Left hindlimb (tissue), 1 donor: Measurements from ENCODE around the gene ILKAP.
A peak's percentile ranks its signal among the peaks of the same experiment; 100 is the strongest.

ENCODE experiments used
- DNase-seq: peaks from one replicate; pipeline ENCODE4 v3.0.0-alpha.2; 2018

The ILKAP gene

GRCh38 chr2:238237431-238238135 lies 34.1 kb upstream of the ILKAP start:
- DNase-seq: no peak

GRCh38 chr2:238236571-238236970 lies 33.1 kb upstream of the ILKAP start:
- DNase-seq: no peak

DNA sequence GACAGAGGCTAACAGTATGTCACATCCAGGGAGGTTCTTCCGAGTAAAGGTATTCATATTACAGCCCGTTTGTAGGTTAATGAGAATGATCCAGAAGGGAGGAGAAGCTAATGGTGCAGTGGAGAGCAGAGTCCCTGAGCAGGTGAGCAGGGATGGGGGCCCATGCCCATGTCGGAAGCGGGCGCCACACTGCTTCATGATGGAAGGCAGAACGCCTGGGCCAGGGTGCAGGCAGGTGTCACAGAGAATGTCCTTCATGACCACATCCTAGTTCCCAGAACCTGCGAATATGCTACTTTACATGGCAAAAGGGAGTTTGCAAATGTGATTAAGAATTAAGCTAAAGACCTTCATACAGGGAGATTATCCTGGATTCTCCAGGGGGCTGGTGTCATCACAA lies 32.4 kb upstream of the ILKAP start:
- no peak for DNase-seq

GRCh38 chr2:238235331-238235732 lies 31.8 kb upstream of the ILKAP start:
- DNase-seq: no peak

- no peak for DNase-seq
Measured at GRCh38 chr2:238233625-238234024, 30.1 kb upstream of the ILKAP start.

- no peak for DNase-seq
Measured at GRCh38 chr2:238231809-238232208, 28.3 kb upstream of the ILKAP start.

DNA sequence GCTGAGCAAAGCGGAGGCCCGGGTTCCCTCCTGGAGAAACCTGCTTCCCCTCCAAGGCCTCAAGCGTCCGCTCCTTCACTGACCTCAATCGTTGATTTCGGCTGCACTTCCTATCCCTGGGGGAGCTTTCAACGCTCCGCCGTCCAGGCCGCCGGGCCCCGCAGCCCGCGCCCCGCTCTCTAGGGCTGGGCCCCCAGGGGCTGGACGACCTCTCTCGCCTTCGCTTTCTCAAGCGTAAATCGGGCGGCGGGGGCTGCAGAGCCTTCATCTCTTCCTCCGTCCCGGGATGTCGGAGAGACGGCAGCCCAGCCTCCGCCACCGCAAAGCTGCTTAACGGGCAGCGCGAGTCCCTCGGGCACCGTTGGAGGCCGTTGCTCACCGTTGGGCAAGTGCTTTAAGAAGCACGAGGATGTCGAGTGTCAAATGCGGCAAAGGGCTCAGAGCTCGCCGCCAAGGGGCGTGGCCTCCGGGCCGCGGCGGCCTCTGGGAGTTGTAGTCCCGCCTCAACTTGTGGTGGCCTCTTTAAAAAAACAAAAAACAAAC lies 27.8 kb upstream of the ILKAP start:
- DNase-seq: peak; percentile 79

DNA sequence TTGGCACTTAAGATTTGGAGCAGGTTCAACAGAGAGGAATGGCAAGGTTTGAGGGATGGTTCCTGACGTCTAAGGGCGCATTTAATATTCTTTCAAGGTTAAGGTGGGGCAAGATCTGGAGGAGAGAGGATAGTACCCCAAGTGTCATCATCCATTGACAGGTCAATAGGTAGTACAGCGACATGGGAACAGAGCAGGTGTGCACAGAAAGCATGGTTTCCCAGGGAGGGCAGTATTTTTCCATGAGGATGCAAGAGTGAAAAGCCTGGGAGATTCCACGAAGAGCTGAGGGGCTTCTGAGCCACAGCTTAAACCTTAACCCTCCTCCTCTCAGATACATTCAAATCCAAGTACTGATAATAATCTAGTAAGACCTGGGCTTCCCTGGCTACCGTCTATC lies 27.2 kb upstream of the ILKAP start:
- DNase-seq: no peak

- no peak for DNase-seq
Measured at GRCh38 chr2:238228700-238229099, 25.2 kb upstream of the ILKAP start.

- DNase-seq: no peak
Measured at GRCh38 chr2:238227587-238228032, 24.1 kb upstream of the ILKAP start.

GRCh38 chr2:238226698-238227586 lies 23.4 kb upstream of the ILKAP start:
- no peak for DNase-seq

DNA sequence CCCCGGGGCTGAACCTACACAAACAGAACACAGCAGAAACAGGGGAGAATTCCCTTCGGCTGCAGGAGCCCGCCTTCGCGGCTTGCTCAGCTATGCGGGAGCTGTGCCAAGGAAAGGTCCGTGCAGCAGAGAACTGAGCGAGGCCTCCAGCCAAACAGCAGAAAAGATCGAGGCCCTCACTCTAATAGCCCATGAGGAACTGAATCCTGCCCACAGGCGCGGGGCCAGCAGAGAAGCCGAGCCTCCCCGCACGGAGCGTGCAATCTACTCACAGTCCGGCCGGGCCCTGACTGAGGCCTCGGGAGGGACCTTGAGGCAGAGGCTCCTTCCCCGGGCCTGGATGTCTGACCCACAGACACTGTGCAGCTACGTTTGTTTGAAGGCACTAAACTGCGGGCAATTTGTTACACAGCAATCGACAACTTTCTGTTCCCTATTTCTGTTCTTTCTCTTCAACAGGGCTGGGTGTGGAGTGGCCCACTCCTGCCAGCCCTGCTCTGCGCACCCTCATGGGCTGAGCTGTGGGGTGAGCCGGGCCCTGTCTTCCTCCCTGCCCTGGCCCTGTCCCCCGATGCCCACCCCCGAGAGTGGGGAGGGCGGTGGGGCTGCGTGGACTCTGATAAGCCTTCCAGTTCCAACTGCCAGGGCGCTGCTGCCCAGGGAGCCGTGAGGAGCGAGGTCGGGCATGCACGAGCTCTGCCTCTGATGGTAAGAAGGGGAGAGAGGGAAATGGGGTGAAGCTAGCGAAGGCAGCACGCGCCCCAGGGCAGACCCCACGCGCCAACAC lies 22.6 kb upstream of the ILKAP start:
- no peak for DNase-seq

DNA sequence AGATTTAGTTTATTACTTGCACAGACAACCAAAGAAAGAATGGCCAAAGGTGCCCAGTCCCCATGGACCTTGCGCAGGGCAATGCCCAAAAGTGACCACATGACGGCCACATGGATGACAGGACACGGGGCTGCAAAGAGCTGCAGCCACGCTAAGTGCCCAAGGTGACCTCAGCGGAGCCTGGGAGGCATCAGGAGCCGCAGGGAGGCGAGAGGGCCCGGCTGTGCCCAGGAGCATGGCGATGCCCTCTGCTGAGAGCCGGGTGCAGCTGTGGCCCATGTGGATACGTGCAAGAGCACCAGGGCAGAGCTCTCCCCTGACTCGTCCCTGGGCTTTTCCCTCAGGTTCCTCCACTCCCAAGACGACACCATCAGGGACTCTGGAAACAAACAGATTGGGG lies 21.6 kb upstream of the ILKAP start:
- no peak for DNase-seq

DNA sequence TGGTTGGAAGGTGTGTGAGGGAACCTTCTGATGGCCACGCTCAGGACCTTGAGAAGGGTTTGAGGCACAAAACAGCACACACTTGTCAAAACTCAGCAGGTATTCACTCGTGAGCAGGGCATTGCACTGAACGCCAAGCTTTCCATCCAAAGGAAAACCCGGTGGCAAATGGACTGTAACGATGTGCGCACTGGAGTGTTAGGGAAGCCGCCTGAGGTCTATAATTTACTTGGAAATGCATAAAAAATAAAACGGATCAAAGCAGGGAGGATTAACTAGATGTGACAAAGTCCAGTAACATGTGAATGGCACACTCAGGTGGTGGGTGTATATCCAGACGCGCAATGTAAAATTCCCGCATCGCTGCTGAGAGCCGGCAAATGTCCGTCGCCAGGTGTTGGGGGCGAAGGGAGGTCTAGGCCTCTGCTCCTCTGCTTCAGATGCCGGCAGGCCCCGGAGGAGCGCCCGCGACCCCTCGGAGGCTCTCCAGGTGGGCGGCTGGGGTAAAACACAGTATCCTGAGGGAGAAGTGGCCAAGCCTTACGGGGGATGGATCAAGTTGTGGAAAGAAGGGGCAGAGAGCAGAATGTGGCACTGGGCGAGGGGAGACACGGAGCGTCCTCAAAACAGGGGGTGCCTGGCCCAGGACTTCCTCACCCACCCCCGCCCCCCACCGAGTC lies 21.0 kb upstream of the ILKAP start:
- no peak for DNase-seq

DNA sequence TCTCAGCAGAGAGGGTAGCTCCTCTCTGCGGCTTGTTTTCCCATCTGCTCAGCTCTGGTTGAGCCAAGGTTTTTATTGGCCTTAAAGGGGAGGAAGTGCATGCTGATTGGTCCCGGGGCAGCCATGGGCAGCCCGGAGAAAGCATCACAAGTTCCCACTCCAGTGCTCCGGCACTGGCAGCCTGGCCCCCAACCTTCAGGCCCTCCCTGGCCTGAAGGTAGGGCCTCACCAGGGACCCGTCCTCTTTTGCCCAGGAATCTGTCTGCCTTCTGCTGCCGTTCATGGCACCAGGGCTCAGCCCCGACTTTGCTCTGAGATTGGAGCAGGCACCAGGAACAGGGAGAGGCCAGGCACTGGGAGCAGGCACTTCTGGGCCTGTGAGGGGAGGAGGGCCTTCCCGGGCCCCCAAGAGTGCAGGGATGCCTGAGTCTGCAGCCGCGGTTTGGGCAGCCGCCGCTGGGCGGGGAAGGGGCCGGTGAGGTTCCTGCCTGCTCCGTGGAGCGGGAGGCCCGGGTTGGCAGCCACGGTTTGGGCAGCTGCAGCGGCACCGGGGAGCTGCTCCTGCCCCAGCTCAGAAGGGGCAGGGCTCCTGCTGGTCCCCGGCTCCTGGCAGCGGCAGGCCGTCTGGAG lies 17.5 kb upstream of the ILKAP start:
- no peak for DNase-seq

DNA sequence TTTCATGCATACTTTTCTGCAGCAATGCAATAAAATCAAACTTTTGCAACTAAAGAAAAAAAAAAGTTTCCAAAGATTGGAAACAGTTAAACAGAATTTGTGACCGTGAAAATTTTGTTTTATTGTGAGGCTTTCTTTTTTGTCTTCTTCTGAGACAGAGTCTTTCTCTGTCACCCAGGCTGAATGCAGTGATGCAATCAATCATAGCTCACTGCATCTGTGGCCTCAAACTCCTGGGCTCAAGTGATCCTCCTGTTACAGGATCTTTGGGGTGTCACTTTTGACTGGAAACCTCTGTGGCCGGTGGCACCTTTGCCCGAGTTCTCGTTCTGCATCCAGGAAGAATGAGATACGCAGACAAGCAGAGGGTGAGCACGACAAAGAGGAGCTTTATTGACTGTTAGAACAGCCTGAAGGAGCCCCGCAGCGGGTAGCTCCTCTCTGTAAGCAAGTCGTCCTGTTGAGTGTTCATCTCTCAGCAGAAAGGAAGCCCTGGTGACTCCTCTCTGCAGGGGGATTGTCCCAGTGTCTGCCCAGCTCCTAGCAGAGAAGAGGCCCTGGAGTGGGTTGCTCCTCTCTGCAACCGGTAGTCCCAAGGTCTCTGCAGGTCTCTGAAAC lies 16.9 kb upstream of the ILKAP start:
- no peak for DNase-seq

GRCh38 chr2:238216651-238217184 lies 13.2 kb upstream of the ILKAP start:
- peak; percentile 58 for DNase-seq

DNA sequence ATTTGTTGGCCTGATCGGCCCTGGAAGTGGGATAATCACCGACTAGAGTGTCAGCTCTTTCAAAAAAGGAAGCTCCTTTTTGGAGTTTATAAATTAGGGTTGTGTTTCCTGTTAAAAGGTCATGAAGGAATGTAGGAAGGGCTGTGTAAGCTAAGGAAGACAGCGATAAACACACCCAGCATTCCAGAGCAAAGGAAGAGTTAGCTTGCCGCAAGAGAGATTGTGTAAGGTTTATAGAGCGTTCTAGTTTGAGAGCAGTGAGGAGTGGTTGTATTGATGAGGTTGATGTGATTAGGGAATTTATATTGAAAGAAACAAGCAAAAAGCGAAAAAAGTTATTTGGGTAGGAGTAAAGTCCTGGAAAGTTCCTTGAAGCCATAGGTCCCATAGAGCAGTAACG lies 3.5 kb upstream of the ILKAP start:
- DNase-seq: no peak

- DNase-seq: no peak
Measured at GRCh38 chr2:238203973-238204683, 633 bp upstream of the ILKAP start.

- no peak for DNase-seq
Measured at GRCh38 chr2:238202326-238203093, 985 bp downstream of the ILKAP start.
